ENCODE results near the gene CIB4.
"Not testable (repeated sequence)": the region's sequence is repeated elsewhere in the genome, so short reads cannot be mapped to it uniquely, and the experiment has no call there.

CIB4 gene

GRCh38 chr2:26668041-26668440 is 26.9 kb upstream of the CIB4 start:
- H3K4me1 ChIP-seq (ENCODE audit: control insufficient read depth, insufficient read depth, low read length, poor library complexity, severe bottlenecking): no peaks in the 10 kb centered on the region
- DNase-seq: no peak
- H3K4me3 ChIP-seq (ENCODE audit: insufficient read depth, low read depth, low read length, poor library complexity, severe bottlenecking): no peak overlapping the region
- H3K9me3 ChIP-seq (ENCODE audit: control insufficient read depth, low read length): no peaks in the 10 kb centered on the region
- H3K27me3 ChIP-seq (replicated peaks; ENCODE audit: control insufficient read depth, insufficient read depth, low read length, poor library complexity, severe bottlenecking): peaks cover 5% of the 10 kb centered on the region
- no peaks in the 10 kb centered on the region for H3K36me3 ChIP-seq (ENCODE audit: control insufficient read depth, insufficient read depth, low read length)
- H3K27ac ChIP-seq (ENCODE audit: insufficient read depth, low read length, poor library complexity, severe bottlenecking): no peak overlapping the region

GRCh38 chr2:26666671-26667070 is 25.5 kb upstream of the CIB4 start:
- Histone ChIP-seq H3K4me3 (ENCODE audit: insufficient read depth, low read depth, low read length, poor library complexity, severe bottlenecking) (no peak overlapping the region), H3K27me3 (replicated peaks; ENCODE audit: control insufficient read depth, insufficient read depth, low read length, poor library complexity, severe bottlenecking) (peaks cover 5% of the 10 kb centered on the region), H3K27ac (ENCODE audit: insufficient read depth, low read length, poor library complexity, severe bottlenecking) (no peak overlapping the region)

GRCh38 chr2:26665296-26665695 is 24.1 kb upstream of the CIB4 start:
- not testable (repeated sequence) for H3K4me3 ChIP-seq (ENCODE audit: insufficient read depth, low read depth, low read length, poor library complexity, severe bottlenecking); DNase-seq; H3K27me3 ChIP-seq (replicated peaks; ENCODE audit: control insufficient read depth, insufficient read depth, low read length, poor library complexity, severe bottlenecking); H3K4me1 ChIP-seq (ENCODE audit: control insufficient read depth, insufficient read depth, low read length, poor library complexity, severe bottlenecking); H3K36me3 ChIP-seq (ENCODE audit: control insufficient read depth, insufficient read depth, low read length); H3K9me3 ChIP-seq (ENCODE audit: control insufficient read depth, low read length); H3K27ac ChIP-seq (ENCODE audit: insufficient read depth, low read length, poor library complexity, severe bottlenecking)

More at GRCh38 chr2:26666671-26667070, 25.5 kb upstream of the CIB4 start:
- H3K36me3 ChIP-seq (ENCODE audit: control insufficient read depth, insufficient read depth, low read length): no peaks in the 10 kb centered on the region
- H3K9me3 ChIP-seq (ENCODE audit: control insufficient read depth, low read length): no peaks in the 10 kb centered on the region
- no peaks in the 10 kb centered on the region for H3K4me1 ChIP-seq (ENCODE audit: control insufficient read depth, insufficient read depth, low read length, poor library complexity, severe bottlenecking)
- no peak for DNase-seq

GRCh38 chr2:26660363-26660962 is 19.3 kb upstream of the CIB4 start:
- no peak overlapping the region for H3K4me3 ChIP-seq (ENCODE audit: insufficient read depth, low read depth, low read length, poor library complexity, severe bottlenecking)
- H3K36me3 ChIP-seq (ENCODE audit: control insufficient read depth, insufficient read depth, low read length): no peaks in the 10 kb centered on the region
- DNase-seq: no peak
- H3K27me3 ChIP-seq (replicated peaks; ENCODE audit: control insufficient read depth, insufficient read depth, low read length, poor library complexity, severe bottlenecking): no peaks in the 10 kb centered on the region
- no peaks in the 10 kb centered on the region for H3K9me3 ChIP-seq (ENCODE audit: control insufficient read depth, low read length)
- H3K4me1 ChIP-seq (ENCODE audit: control insufficient read depth, insufficient read depth, low read length, poor library complexity, severe bottlenecking): no peaks in the 10 kb centered on the region
- no peak overlapping the region for H3K27ac ChIP-seq (ENCODE audit: insufficient read depth, low read length, poor library complexity, severe bottlenecking)

- no peaks in the 10 kb centered on the region for H3K36me3 ChIP-seq (ENCODE audit: control insufficient read depth, insufficient read depth, low read length)
- H3K27me3 ChIP-seq (replicated peaks; ENCODE audit: control insufficient read depth, insufficient read depth, low read length, poor library complexity, severe bottlenecking): no peaks in the 10 kb centered on the region
- H3K4me1 ChIP-seq (ENCODE audit: control insufficient read depth, insufficient read depth, low read length, poor library complexity, severe bottlenecking): no peaks in the 10 kb centered on the region
- no peak overlapping the region for H3K27ac ChIP-seq (ENCODE audit: insufficient read depth, low read length, poor library complexity, severe bottlenecking)
- no peaks in the 10 kb centered on the region for H3K9me3 ChIP-seq (ENCODE audit: control insufficient read depth, low read length)
- no peak for DNase-seq
- no peak overlapping the region for H3K4me3 ChIP-seq (ENCODE audit: insufficient read depth, low read depth, low read length, poor library complexity, severe bottlenecking)
Observed at GRCh38 chr2:26658691-26659346, 17.7 kb upstream of the CIB4 start.

- no peaks in the 10 kb centered on the region for H3K36me3 ChIP-seq (ENCODE audit: control insufficient read depth, insufficient read depth, low read length)
- no peaks in the 10 kb centered on the region for H3K4me1 ChIP-seq (ENCODE audit: control insufficient read depth, insufficient read depth, low read length, poor library complexity, severe bottlenecking)
- H3K27ac ChIP-seq (ENCODE audit: insufficient read depth, low read length, poor library complexity, severe bottlenecking): no peak overlapping the region
- H3K9me3 ChIP-seq (ENCODE audit: control insufficient read depth, low read length): no peaks in the 10 kb centered on the region
- no peak for DNase-seq
- no peaks in the 10 kb centered on the region for H3K27me3 ChIP-seq (replicated peaks; ENCODE audit: control insufficient read depth, insufficient read depth, low read length, poor library complexity, severe bottlenecking)
- no peak overlapping the region for H3K4me3 ChIP-seq (ENCODE audit: insufficient read depth, low read depth, low read length, poor library complexity, severe bottlenecking)
Observed at GRCh38 chr2:26657265-26657664, 16.1 kb upstream of the CIB4 start.

GRCh38 chr2:26655611-26656195 is 14.5 kb upstream of the CIB4 start:
- no peaks in the 10 kb centered on the region for H3K27me3 ChIP-seq (replicated peaks; ENCODE audit: control insufficient read depth, insufficient read depth, low read length, poor library complexity, severe bottlenecking)
- H3K4me1 ChIP-seq (ENCODE audit: control insufficient read depth, insufficient read depth, low read length, poor library complexity, severe bottlenecking): no peaks in the 10 kb centered on the region
- no peaks in the 10 kb centered on the region for H3K9me3 ChIP-seq (ENCODE audit: control insufficient read depth, low read length)
- no peaks in the 10 kb centered on the region for H3K36me3 ChIP-seq (ENCODE audit: control insufficient read depth, insufficient read depth, low read length)
- no peak overlapping the region for H3K4me3 ChIP-seq (ENCODE audit: insufficient read depth, low read depth, low read length, poor library complexity, severe bottlenecking)
- no peak overlapping the region for H3K27ac ChIP-seq (ENCODE audit: insufficient read depth, low read length, poor library complexity, severe bottlenecking)
- DNase-seq: no peak

- H3K36me3 ChIP-seq (ENCODE audit: control insufficient read depth, insufficient read depth, low read length); H3K9me3 ChIP-seq (ENCODE audit: control insufficient read depth, low read length); H3K4me1 ChIP-seq (ENCODE audit: control insufficient read depth, insufficient read depth, low read length, poor library complexity, severe bottlenecking); DNase-seq; H3K27me3 ChIP-seq (replicated peaks; ENCODE audit: control insufficient read depth, insufficient read depth, low read length, poor library complexity, severe bottlenecking); H3K4me3 ChIP-seq (ENCODE audit: insufficient read depth, low read depth, low read length, poor library complexity, severe bottlenecking); H3K27ac ChIP-seq (ENCODE audit: insufficient read depth, low read length, poor library complexity, severe bottlenecking): not testable (repeated sequence)
Observed at GRCh38 chr2:26655120-26655519, 14.0 kb upstream of the CIB4 start.

GRCh38 chr2:26654061-26654340 is 12.8 kb upstream of the CIB4 start:
- no peaks in the 10 kb centered on the region for H3K4me1 ChIP-seq (ENCODE audit: control insufficient read depth, insufficient read depth, low read length, poor library complexity, severe bottlenecking)
- no peak overlapping the region for H3K27ac ChIP-seq (ENCODE audit: insufficient read depth, low read length, poor library complexity, severe bottlenecking)
- H3K36me3 ChIP-seq (ENCODE audit: control insufficient read depth, insufficient read depth, low read length): no peaks in the 10 kb centered on the region
- H3K4me3 ChIP-seq (ENCODE audit: insufficient read depth, low read depth, low read length, poor library complexity, severe bottlenecking): no peak overlapping the region
- no peaks in the 10 kb centered on the region for H3K27me3 ChIP-seq (replicated peaks; ENCODE audit: control insufficient read depth, insufficient read depth, low read length, poor library complexity, severe bottlenecking)
- DNase-seq: no peak
- no peaks in the 10 kb centered on the region for H3K9me3 ChIP-seq (ENCODE audit: control insufficient read depth, low read length)

GRCh38 chr2:26653207-26654060 is 12.3 kb upstream of the CIB4 start:
- no peak for DNase-seq
- H3K36me3 ChIP-seq (ENCODE audit: control insufficient read depth, insufficient read depth, low read length): no peaks in the 10 kb centered on the region
- no peak overlapping the region for H3K4me3 ChIP-seq (ENCODE audit: insufficient read depth, low read depth, low read length, poor library complexity, severe bottlenecking)
- H3K27ac ChIP-seq (ENCODE audit: insufficient read depth, low read length, poor library complexity, severe bottlenecking): no peak overlapping the region
- H3K9me3 ChIP-seq (ENCODE audit: control insufficient read depth, low read length): no peaks in the 10 kb centered on the region
- no peaks in the 10 kb centered on the region for H3K4me1 ChIP-seq (ENCODE audit: control insufficient read depth, insufficient read depth, low read length, poor library complexity, severe bottlenecking)
- H3K27me3 ChIP-seq (replicated peaks; ENCODE audit: control insufficient read depth, insufficient read depth, low read length, poor library complexity, severe bottlenecking): no peaks in the 10 kb centered on the region
